Measurements from ENCODE around the gene TOP3B. TPM values are rescaled to one million over a fixed set of nuclear protein-coding genes. Genes with fewer than 3 reads are reported as not detected.

The TOP3B gene
- total RNA-seq, 4 donors from 2014 or later: 28.2 to 113 (median 35.1) TPM

DNA sequence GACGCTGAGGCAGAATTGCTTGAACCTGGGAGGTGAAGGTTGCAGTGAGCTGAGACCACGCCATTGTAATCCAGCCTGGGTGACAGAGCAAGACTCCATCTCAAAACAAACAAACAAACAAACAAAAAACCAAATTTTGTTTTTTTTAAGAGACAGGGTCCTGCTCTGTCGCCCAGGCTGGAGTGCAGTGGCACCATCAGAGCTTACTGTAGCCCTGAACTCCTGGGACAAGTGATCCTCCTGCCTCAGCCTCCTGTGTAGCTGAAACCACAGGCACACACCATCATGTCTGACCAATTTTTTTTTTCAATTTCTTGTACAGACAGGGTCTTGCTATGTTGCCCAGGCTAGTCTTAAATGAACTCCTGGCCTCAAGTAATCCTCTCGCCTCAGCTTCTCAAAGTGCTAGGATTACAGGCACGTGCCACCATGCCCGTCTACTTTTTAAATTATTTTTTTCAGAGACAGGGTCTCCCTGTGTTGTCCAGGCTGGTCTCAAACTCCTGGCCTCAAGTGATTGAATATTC, 16.8 kb downstream of the TOP3B start:
- 97% methylated on average over 6 of the region's 6 CpGs for WGBS
- no peaks in the 10 kb centered on the region for H3K4me1 ChIP-seq
- H3K27me3 ChIP-seq: no peaks in the 10 kb centered on the region
- H3K36me3 ChIP-seq: peaks cover 99% of the 10 kb centered on the region
- no peak overlapping the region for H3K27ac ChIP-seq
- H3K4me3 ChIP-seq: no peak overlapping the region
- no peaks in the 10 kb centered on the region for H3K9me3 ChIP-seq
- TF ChIP-seq, protein P1, sequence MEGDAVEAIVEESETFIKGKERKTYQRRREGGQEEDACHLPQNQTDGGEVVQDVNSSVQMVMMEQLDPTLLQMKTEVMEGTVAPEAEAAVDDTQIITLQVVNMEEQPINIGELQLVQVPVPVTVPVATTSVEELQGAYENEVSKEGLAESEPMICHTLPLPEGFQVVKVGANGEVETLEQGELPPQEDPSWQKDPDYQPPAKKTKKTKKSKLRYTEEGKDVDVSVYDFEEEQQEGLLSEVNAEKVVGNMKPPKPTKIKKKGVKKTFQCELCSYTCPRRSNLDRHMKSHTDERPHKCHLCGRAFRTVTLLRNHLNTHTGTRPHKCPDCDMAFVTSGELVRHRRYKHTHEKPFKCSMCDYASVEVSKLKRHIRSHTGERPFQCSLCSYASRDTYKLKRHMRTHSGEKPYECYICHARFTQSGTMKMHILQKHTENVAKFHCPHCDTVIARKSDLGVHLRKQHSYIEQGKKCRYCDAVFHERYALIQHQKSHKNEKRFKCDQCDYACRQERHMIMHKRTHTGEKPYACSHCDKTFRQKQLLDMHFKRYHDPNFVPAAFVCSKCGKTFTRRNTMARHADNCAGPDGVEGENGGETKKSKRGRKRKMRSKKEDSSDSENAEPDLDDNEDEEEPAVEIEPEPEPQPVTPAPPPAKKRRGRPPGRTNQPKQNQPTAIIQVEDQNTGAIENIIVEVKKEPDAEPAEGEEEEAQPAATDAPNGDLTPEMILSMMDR (IDR thresholded peaks at IDR 0.05): no peak
- no peak for TF ChIP-seq EP300 (IDR thresholded peaks at IDR 0.05)
- TF ChIP-seq POLR2AphosphoS5 (IDR thresholded peaks at IDR 0.05): no peak
- no peak for TF ChIP-seq POLR2A (IDR thresholded peaks at IDR 0.05)
- DNase-seq (ENCODE audit: low spot score in 2 of 2): no peak

DNA sequence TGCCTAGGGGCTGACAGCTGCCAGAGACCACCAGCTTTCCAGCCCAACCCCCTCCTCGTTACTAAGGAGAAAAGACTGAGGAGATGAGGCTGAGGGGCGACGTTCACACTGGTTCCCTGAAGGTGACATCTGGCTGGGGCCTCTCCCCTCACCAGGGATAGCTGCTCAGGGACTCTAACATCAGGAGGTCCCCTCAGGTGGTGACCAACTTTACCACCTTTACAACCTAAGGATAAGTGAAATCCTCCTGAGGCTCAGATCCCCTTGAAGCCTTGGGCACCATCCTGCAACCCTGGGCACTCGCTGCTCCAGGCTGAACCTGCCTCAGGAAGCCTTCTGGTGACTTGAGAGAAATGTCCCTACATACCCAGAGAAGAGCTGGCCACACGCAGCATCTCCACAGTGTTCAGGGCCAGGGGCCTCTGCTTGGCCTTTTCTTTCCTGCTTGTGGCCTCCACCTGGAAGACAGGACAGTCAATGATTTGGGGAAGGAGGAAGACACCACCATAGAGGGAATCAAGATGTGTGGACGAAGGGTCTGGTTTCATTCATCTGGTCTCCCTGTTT, 17.6 kb downstream of the TOP3B start:
- TF ChIP-seq POLR2A (IDR thresholded peaks at IDR 0.05) (no peak), POLR2AphosphoS5 (IDR thresholded peaks at IDR 0.05) (no peak), EP300 (IDR thresholded peaks at IDR 0.05) (no peak)
- TF ChIP-seq, protein P1 (IDR thresholded peaks at IDR 0.05): no peak
- H3K4me3 ChIP-seq: no peak overlapping the region
- peaks cover 95% of the 10 kb centered on the region for H3K36me3 ChIP-seq
- H3K4me1 ChIP-seq: no peaks in the 10 kb centered on the region
- H3K27me3 ChIP-seq: no peaks in the 10 kb centered on the region
- WGBS: 97% methylated on average over 3 of the region's 6 CpGs
- peak in 1 of 2 donors; percentile 45 for DNase-seq (ENCODE audit: low spot score in 2 of 2)
- H3K27ac ChIP-seq: no peak overlapping the region
- H3K9me3 ChIP-seq: no peaks in the 10 kb centered on the region

DNA sequence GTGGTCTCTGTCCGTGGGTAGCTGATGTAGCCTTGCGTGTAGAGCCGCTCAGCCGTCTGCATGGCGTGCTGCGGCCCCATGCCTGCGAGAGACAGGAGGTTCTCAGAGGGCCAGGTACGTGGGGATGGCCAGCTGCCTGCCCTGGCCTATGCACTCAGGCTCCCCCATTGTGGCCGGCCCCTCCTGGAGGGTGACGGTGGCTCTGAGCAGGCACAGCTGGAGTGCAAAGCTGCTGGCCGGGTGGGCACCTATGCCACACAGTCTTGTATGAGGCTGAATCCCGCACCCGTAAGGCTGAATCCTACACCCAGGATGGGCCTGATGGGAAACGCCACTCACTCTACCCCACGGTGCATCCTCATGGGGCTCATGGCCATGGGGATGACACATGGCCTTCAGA, 18.4 kb downstream of the TOP3B start:
- no peak for DNase-seq (ENCODE audit: low spot score in 2 of 2)
- no peaks in the 10 kb centered on the region for H3K27me3 ChIP-seq
- no peaks in the 10 kb centered on the region for H3K4me1 ChIP-seq
- TF ChIP-seq EP300 (IDR thresholded peaks at IDR 0.05): no peak
- TF ChIP-seq, protein P1 (IDR thresholded peaks at IDR 0.05): no peak
- TF ChIP-seq POLR2A (IDR thresholded peaks at IDR 0.05): no peak
- TF ChIP-seq POLR2AphosphoS5 (IDR thresholded peaks at IDR 0.05): no peak
- H3K4me3 ChIP-seq: no peak overlapping the region
- H3K9me3 ChIP-seq: no peaks in the 10 kb centered on the region
- H3K36me3 ChIP-seq: peaks cover 90% of the 10 kb centered on the region
- no peak overlapping the region for H3K27ac ChIP-seq
- no CpG with 5 or more reads among the region's 15 CpGs for WGBS

DNA sequence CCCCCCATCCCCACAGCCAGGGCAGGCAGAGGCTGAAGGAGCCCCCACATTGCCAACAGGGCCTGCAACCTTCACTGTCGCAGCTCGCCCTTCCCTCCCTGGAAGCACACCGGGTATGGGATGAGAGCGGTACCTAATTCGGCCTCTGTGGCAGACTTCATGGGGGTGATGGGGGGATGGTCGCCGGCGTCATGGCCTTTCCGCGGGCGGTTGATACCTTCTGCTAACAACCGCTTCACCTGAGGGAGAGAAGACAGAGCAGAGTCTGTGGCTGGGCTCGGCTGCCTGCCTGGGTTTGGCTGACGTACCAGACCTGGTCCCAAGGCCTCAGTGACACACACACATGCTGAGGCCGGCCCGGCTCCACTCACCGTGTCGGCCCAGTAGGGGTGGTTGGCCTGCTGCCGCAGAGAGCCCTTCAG, 18.8 kb downstream of the TOP3B start:
- H3K27me3 ChIP-seq: no peaks in the 10 kb centered on the region
- TF ChIP-seq EP300 (IDR thresholded peaks at IDR 0.05) (no peak), POLR2A (IDR thresholded peaks at IDR 0.05) (no peak), POLR2AphosphoS5 (IDR thresholded peaks at IDR 0.05) (no peak)
- TF ChIP-seq, protein P1 (IDR thresholded peaks at IDR 0.05): no peak
- H3K9me3 ChIP-seq: no peaks in the 10 kb centered on the region
- peaks cover 91% of the 10 kb centered on the region for H3K36me3 ChIP-seq
- 91% methylated on average over 7 of the region's 19 CpGs for WGBS
- H3K4me1 ChIP-seq: no peaks in the 10 kb centered on the region
- H3K4me3 ChIP-seq: no peak overlapping the region
- H3K27ac ChIP-seq: no peak overlapping the region
- DNase-seq (ENCODE audit: low spot score in 2 of 2): peak in 1 of 2 donors; percentile 55

DNA sequence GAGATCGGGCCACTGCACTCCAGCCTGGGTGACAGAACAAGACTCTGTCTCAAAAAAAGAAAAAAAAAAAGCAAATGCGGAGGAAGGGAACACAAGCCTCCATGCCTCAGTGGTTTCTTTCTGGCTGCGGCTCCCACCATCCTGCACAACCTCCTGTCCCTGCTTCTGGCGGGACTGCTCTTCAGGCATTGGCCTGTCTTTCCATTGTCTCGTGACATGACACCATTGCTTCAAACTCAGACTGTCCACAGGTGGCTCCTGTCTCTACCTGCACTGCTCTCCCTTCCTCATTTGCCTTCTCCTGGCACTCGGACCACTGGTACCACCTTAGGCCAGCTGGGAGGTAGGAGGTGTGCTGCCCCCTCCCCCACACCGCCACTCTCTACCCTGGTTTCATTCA, 19.3 kb downstream of the TOP3B start:
- 93% methylated on average over 7 of the region's 7 CpGs for WGBS
- DNase-seq (ENCODE audit: low spot score in 2 of 2): no peak
- no peaks in the 10 kb centered on the region for H3K27me3 ChIP-seq
- H3K9me3 ChIP-seq: no peaks in the 10 kb centered on the region
- no peak overlapping the region for H3K4me3 ChIP-seq
- H3K4me1 ChIP-seq: no peaks in the 10 kb centered on the region
- no peak for TF ChIP-seq POLR2A (IDR thresholded peaks at IDR 0.05)
- TF ChIP-seq, protein P1 (IDR thresholded peaks at IDR 0.05): no peak
- TF ChIP-seq EP300 (IDR thresholded peaks at IDR 0.05): no peak
- no peak for TF ChIP-seq POLR2AphosphoS5 (IDR thresholded peaks at IDR 0.05)
- peaks cover 91% of the 10 kb centered on the region for H3K36me3 ChIP-seq
- no peak overlapping the region for H3K27ac ChIP-seq
